Nephron (organoid): ENCODE measurements around the gene RRAS.

Source experiments
- H3K27ac Mint-ChIP-seq, 3 experiments: 2 replicates each; pipeline ENCODE4 v1.8.0; 2020; ENCODE audit warnings: mixed read lengths in 3 of 3, mild to moderate bottlenecking in 2 of 3, moderate library complexity in 1 of 3
- H3K27me3 Mint-ChIP-seq: 2 replicates; pipeline ENCODE4 v1.8.0; 2021; ENCODE audit warnings: low read depth, mild to moderate bottlenecking, moderate library complexity, mixed read lengths
- H3K36me3 Mint-ChIP-seq: 2 replicates; pipeline ENCODE4 v1.8.0; 2020; ENCODE audit warnings: low read depth, mixed read lengths
- H3K4me1 Mint-ChIP-seq: 2 replicates; pipeline ENCODE4 v1.8.0; 2020; ENCODE audit warnings: mixed read lengths
- H3K4me3 Mint-ChIP-seq, 3 experiments: 2 replicates each; pipeline ENCODE4 v1.8.0; 2020; ENCODE audit warnings: mild to moderate bottlenecking in 3 of 3, mixed read lengths in 3 of 3, moderate library complexity in 2 of 3
- H3K9me3 Mint-ChIP-seq: 2 replicates; pipeline ENCODE4 v1.8.0; 2020; ENCODE audit warnings: mixed read lengths
- TF ChIP-seq, protein P1 (sequence below), 3 experiments: fragments of 200-600 bp; sonication (generic); IDR thresholded peaks; one replicate each; pipeline ENCODE4 v1.5.0; 2021; ENCODE audit warnings: antibody characterized with exemption in 3 of 3; ENCODE audit not compliant: unreplicated experiment in 3 of 3

The RRAS gene

DNA sequence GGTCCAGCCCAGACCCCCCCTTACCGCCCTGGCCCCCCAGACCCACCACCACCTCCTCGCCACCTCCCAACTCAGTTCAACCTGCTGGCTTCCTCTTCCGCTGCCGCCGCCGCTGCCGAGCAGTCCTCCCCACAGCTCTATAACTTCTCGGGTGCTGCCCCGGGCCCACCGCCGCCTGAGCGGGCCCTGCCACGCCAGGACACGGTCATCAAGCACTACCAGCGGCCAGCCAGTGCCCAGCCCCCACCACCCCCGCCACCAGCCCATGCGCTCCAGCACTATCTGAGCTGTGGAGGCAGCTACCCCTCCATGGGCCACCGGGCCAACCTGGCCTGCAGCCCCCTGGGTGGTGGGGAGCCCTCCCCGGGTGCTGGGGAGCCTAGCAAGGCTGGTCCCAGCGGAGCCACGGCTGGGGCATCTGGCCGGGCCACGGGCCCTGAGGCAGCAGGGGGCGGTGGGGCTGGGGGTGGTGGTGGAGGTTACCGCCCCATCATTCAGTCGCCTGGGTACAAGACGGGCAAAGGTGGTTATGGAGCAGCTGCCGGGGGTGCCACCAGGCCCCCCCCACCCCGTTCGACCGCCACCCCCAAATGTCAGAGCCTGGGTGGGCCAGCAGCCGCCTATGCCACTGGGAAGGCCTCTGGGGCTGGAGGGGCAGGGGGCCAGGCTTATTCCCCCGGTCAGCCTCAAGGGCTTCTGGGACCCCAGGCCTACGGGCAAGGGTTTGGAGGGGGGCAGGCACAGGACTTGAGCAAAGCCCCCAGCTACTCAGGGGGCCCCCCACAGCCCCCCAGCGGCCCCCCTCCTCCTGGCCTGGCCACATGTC is 44.7 kb downstream of the RRAS start:
- H3K4me1 Mint-ChIP-seq = peaks cover 20% of the 10 kb centered on the region
- no peaks in the 10 kb centered on the region for H3K27me3 Mint-ChIP-seq
- peaks cover 26% of the 10 kb centered on the region for H3K36me3 Mint-ChIP-seq

GRCh38 chr19:49594157-49594992 is 45.6 kb downstream of the RRAS start:
- TF ChIP-seq, protein P1, sequence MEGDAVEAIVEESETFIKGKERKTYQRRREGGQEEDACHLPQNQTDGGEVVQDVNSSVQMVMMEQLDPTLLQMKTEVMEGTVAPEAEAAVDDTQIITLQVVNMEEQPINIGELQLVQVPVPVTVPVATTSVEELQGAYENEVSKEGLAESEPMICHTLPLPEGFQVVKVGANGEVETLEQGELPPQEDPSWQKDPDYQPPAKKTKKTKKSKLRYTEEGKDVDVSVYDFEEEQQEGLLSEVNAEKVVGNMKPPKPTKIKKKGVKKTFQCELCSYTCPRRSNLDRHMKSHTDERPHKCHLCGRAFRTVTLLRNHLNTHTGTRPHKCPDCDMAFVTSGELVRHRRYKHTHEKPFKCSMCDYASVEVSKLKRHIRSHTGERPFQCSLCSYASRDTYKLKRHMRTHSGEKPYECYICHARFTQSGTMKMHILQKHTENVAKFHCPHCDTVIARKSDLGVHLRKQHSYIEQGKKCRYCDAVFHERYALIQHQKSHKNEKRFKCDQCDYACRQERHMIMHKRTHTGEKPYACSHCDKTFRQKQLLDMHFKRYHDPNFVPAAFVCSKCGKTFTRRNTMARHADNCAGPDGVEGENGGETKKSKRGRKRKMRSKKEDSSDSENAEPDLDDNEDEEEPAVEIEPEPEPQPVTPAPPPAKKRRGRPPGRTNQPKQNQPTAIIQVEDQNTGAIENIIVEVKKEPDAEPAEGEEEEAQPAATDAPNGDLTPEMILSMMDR (IDR thresholded peaks at IDR 0.05; ENCODE audit: unreplicated experiment in 3 of 3) = no peak
- Mint-ChIP-seq H3K36me3 (peaks cover 21% of the 10 kb centered on the region), H3K4me1 (peaks cover 20% of the 10 kb centered on the region), H3K9me3 (no peaks in the 10 kb centered on the region), H3K27me3 (no peaks in the 10 kb centered on the region), H3K27ac (peak overlapping the region in 2 of 3 experiments; percentile 47 to 85), H3K4me3 (peak overlapping the region; percentile 85 to 88 (median 88))

More for the DNA sequence above, 44.7 kb downstream of the RRAS start:
- Mint-ChIP-seq H3K4me3 (no peak overlapping the region), H3K27ac (no peak overlapping the region), H3K9me3 (no peaks in the 10 kb centered on the region)
- TF ChIP-seq, protein P1 (IDR thresholded peaks at IDR 0.05; ENCODE audit: unreplicated experiment in 3 of 3) = no peak

DNA sequence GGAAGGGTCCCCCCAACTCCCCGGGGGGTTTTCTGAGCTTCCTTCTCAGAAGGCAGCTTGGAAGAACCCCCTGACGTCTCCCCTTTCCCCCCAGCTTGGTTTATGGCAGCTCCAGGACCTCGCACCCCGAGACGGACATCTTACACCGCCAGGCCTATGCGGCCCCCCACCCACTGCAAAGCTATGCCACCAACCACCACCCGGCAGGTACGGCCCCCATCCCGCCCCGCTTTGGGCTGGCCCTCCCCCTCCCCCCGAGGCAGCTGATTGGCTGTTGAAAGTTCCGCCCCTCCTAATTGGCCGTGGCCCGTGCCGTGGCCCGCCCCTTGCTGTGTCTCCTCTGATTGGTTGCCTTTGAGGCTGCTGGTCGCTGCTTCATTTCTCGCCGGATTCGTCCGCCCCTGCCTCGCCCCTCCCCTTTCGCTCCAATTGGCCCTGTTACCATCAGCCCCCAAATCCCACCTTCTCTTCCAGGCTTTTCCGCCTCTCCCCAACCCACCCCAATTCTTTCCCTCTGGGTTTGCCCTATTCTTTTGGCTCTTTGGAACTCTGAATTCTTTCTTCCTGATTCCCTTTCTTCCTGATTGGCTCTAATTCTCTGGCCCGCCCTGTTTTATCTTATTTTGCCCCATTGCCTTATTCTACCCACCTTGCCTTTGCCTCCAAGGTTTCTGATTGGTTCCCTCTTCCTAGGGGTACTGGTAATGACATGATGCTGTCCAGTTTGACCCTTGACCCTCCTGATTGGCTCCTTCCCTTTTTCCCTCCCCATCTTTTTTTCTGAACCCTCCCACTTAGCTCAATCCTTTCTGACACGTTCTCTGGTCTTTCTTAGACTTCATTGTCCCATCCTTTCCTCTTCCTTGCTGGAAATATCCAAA is 46.5 kb downstream of the RRAS start:
- no peaks in the 10 kb centered on the region for H3K9me3 Mint-ChIP-seq
- TF ChIP-seq, protein P1 (IDR thresholded peaks at IDR 0.05; ENCODE audit: unreplicated experiment in 3 of 3) = no peak
- H3K27ac Mint-ChIP-seq = peak overlapping the region; percentile 47 to 95 (median 85)
- peak overlapping the region; percentile 85 to 88 (median 88) for H3K4me3 Mint-ChIP-seq
- H3K27me3 Mint-ChIP-seq = no peaks in the 10 kb centered on the region
- peaks cover 15% of the 10 kb centered on the region for H3K36me3 Mint-ChIP-seq
- H3K4me1 Mint-ChIP-seq = peaks cover 20% of the 10 kb centered on the region

DNA sequence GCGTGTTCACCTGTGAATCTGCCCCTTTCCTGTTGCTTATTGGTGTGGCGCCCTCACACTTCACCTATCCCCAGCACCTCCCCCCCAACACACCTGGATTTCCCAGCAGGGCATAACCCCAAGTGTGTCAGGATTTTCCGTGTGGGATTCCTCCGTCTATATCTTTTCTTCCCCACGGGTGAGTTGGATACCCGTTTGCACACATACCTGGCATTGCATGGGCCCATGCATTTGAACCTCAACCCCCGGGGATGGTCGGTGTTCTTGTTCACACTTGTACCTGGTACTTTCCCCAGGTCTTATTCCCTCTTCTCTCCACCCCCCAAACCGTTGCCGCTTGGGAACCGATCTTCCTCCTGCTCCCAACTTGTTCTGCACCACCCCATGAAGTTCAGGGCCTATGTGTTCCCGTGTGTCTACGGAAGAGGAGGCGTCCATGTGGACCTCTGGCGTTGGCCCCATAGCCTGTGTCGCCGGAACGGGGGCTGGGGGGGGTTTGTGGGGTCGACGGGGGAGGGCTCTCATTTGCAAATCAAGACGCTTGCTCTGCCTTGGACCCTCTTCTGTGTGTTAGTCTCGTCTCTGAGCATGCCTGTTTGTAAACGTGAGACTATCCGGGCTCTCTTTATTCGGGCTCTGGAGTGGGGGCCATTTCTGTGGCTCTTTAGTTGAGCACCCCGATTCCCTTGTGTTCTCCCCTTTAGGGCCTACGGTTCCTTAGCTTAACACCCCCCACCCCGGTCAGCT is 47.3 kb downstream of the RRAS start:
- H3K9me3 Mint-ChIP-seq = no peaks in the 10 kb centered on the region
- peak overlapping the region; percentile 47 to 95 (median 85) for H3K27ac Mint-ChIP-seq
- peaks cover 4% of the 10 kb centered on the region for H3K27me3 Mint-ChIP-seq
- peak overlapping the region; percentile 85 to 88 (median 88) for H3K4me3 Mint-ChIP-seq
- peaks cover 10% of the 10 kb centered on the region for H3K36me3 Mint-ChIP-seq
- TF ChIP-seq, protein P1 (IDR thresholded peaks at IDR 0.05; ENCODE audit: unreplicated experiment in 3 of 3) = no peak
- peaks cover 20% of the 10 kb centered on the region for H3K4me1 Mint-ChIP-seq
